ENCODE measurements around the gene TNFRSF19.
"Not testable (repeated sequence)": the region's sequence is repeated elsewhere in the genome, so short reads cannot be mapped to it uniquely, and the experiment has no call there.

Gene TNFRSF19

DNA sequence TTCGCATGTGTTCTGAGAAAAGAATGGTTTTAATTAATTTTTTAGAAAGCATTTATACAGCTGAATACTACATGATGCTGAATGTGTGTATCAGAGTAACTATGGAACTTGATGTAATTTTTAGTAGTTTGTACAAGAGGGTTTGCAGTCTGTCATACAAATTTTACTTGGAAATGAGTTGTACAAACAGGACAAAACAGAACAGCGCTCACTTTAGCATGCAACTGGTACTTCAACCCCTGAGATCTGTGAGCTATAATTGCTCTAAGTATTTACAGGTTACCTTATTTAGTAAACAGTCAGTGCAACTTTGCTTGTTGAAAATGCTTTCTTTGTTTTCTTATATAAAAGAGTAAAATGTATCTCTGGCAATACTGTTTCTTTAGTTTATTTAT lies 706 bp downstream of the TNFRSF19 start:
- DNase-seq (ENCODE audit: low read depth in 2 of 2): no peak

DNA sequence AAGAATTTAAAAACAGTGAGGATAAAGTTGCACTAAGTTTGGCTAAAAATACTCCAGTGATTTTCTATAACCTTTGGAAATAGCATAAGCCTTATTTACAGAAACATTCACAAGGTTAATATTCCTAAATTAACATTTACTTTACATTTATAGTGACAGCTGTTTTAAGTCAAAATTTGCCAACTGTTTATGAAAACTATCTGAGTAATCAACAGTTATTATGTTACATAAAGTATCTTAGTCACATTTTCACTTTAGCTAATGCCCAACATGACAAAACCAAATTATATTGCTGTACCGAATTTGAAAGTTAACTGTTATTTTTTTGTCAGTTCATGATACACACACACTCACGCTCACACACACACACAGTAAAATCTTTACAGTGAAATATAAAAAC lies 1.2 kb downstream of the TNFRSF19 start:
- no peak for DNase-seq (ENCODE audit: low read depth in 2 of 2)

DNA sequence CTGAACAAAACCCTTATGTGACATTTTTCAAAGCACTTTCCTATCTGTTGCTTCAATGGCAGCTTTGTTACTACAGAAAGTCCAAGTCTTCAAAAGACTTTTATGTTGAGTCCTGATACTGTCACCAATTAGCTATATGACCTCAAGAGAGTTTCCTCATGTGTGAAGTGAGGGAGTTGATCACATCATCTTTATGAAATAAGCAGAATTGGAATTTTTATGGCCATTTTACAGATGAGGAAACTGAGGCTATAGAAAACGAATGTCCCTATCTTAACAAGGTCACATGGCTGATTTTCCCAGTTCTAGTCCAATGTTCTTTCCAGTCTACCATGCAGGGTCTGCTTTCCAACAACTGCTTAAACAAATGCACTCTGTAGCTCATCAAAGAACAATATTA lies 2.6 kb downstream of the TNFRSF19 start:
- no peak for DNase-seq (ENCODE audit: low read depth in 2 of 2)

DNA sequence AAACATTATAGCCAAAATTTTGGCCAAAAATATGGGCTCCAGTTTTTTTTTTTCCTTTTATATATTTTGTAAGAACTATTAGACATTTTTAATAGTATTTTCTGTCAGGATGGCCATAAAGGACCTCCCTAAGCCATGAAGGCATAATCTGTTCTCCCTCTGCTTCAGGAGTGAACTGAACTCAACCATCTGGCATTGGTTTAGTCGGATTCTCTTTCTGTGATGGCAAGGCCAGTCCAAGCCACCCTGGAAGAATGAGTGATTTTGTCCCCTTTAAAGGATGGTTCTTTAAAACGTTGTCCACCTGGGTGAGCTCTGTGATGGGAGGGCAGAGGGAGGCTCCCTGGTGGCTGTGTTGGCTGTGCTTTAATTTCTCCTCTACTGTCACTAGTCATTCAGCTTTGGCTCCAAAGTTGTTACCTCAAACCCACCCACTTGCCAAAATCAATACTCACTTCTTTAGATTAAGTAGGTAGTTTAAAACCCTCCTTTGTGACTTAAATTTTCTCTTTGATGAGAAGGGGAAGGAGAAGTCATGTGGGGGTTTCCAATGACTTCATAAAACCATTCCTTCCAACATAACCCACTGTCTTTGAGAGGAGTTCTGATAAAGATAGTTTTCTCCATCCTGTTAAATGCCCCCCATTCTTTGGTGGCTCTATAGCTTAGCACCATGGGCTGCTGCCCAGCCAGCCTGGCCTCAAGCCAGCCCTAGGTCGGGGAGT lies 4.4 kb downstream of the TNFRSF19 start:
- DNase-seq (ENCODE audit: low read depth in 2 of 2): no peak

DNA sequence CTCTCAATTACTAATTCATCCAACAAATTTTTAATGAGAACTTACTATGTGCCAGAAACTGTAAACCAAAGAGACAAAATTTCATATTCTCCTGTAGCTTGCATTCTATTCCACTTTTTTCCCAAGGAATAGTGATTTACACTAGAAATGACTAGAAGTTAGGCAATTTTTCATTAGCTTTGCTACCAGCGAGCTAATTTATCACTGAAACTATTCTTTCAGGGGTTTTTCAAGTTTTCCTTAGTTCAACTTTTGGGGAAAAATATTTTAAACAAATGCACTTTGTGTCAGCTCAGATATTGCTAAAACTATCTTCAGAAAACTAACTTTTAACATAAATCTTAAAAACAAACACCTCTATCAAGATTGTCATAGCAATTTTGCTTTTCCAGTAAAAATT lies 5.4 kb downstream of the TNFRSF19 start:
- no peak for DNase-seq (ENCODE audit: low read depth in 2 of 2)

DNA sequence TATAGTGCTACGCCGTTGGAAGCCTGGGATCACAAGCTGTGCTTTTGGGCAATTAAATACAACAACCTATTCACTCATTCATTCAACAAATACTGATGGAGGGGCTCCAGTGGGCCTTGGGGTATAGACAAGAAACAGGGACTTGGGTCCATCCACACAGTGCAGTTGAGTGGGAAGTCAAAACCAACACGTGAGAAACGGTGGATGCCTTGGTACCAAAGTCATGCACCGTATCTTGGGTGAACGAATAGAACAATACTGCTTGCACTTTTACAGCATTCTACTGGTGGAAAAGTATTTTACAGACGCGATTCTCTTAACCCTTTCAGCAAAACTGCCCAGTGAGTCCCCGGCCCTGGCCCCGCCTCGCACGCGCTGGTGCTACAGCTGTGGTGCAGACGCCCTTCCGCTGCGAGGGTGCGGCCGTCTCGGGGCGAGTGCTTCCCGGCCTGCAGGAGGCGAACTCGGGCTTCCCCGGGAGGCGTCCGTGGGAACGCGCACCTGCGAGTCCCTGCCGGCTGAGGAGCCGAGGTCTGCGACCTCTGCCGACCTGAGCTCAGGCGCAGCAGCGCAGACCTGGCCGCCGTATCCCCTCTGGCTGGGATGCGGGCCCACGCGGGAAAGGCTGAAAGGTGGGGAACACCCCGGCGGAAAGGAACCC lies 8.3 kb downstream of the TNFRSF19 start:
- peak; percentile 27 to 58 for DNase-seq (ENCODE audit: low read depth in 2 of 2)

DNA sequence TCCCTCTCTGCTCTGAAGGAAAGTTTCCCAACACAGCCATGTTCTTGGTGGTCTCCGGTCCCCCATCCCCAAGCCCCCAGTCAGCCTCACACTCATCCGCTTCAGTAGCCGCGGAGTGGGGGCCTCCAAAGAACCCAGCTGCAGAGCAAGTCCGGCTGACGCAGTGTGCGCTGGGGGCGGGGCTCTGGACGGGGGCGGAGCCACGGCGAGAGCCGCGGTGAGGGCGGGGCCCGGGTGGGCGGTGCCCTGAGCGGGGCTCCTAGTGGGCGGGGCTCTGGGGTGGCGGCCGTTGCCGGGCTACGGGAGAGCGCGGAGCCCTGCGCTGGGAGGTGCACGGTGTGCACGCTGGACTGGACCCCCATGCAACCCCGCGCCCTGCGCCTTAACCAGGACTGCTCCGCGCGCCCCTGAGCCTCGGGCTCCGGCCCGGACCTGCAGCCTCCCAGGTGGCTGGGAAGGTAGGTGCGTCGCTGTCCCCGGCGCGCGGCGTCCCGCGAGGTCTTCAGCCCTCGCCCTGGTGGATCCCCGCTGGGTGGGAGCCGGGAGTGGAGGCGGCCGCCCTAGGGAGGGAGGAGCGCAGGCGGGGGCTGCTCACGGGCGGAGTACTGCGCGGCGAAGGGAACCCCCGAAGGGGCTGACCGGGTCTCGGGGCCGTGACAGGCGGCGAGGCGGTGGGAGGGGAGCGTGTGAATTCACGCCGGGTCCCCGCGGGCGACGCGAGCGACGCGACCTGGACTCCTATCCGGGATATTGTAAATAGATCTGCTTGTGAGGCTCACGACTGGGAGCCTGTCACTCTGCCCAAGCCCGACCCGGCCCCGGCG lies 9.1 kb downstream of the TNFRSF19 start:
- DNase-seq (ENCODE audit: low read depth in 2 of 2): peak; percentile 92 to 98

DNA sequence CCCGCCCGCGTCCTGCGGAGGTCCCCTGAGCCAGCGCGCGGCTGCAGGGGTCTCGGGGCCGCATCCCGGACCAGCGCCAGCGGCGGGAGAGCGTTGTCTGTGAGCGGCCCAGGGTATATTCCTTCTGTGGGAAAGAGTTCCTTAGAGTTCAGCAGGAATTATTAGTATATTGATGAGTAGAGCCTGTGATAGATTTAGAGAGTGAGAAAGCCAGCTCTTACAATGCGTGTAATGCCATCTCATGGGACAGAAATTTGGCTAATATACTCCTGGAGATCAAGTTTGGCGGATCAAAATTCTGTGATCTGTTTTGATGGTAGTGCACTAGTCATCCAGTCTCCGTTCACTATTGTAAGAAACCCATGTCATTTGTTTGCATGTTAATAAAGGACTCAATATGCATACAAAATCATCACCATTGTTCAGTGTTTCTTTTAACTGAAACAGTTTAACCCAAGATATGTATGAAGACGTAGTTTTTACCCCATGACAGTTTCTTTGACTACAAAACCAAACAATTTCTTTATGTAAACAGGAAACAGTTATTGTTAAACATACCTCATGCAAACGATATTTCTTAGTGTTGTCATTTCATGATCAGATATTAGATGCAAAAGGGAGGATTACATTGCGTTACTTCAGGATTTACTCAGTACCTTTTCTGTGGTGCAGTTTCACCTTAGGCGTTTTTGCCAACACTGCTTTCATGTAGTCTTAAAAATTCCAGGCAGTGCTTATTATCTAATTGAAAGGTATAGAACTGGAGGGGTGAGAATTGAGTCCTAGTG lies 9.9 kb downstream of the TNFRSF19 start:
- no peak for DNase-seq (ENCODE audit: low read depth in 2 of 2)

DNA sequence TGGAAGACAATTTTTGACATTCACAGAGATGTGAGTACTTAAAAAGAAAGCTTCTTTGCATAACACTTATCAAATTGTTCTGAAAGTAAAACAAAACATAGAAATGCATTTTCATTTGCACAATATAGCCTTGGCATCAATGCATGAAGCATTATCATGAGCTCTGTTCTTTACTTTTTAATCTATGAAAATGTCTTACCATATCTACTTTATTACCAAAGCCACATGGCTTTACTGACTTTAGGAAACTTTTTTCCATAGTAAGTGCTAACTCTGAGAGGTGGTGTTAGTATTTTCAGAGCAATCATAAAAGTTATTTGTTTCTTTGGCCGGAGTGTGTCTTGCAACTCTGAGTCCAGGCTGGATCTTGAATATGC lies 10.5 kb downstream of the TNFRSF19 start:
- no peak for DNase-seq (ENCODE audit: low read depth in 2 of 2)

DNA sequence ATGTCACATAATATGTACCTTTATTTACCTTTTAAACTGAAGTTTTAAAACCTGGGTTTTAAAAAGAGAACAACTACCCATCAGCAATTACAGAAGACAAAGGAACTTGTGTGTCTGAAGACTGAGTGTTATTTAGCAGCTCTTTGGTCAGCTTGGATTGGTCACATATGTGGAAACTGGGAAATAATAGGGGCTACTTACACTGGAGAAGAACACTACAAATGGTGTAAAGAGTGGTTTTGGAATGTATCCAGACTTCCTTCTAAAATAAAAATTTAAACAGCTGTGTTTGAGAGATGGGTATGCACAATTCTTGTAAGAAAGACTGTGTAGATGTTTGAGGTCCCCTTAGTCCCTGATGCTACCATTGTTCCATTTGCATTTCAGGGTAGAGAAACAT lies 13.3 kb downstream of the TNFRSF19 start:
- DNase-seq (ENCODE audit: low read depth in 2 of 2): no peak

DNA sequence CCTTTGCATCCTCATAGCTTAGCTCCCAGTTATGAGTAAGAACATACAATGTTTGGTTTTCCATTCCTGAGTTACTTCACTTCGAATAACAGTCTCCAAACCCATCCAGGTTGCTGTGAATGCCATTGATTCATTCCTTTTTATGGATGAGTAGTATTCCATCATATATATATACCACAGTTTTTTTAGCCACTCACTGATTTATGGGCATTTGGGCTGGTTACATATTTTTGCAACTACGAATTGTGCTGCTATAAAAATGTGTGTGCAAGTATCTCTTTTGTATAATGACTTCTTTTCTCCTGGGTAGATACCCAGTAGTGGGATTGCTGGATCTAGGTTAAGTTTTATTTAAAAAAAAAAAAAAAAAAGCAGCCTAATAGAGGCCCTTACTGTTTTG lies 14.1 kb downstream of the TNFRSF19 start:
- DNase-seq (ENCODE audit: low read depth in 2 of 2): no peak

DNA sequence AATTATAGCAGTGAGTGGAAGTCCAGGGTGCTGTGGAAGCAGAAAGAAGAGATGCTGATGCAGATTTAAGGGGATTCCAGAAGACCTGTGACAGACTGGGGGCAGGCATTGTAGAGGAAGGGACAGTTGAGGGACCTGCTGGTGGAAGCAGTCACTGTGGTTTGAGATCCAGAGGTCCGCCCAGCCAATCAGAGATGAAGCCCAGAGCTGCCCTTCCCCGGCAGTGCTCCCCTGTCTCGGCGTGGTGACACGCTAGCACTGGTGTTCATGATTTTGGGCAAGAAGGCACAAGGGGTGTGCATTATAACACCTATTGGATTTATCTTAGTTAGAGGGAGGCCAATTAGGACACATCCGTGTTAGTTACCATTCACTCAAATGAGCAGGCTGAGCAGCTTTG lies 16.1 kb downstream of the TNFRSF19 start:
- DNase-seq (ENCODE audit: low read depth in 2 of 2): no peak

DNA sequence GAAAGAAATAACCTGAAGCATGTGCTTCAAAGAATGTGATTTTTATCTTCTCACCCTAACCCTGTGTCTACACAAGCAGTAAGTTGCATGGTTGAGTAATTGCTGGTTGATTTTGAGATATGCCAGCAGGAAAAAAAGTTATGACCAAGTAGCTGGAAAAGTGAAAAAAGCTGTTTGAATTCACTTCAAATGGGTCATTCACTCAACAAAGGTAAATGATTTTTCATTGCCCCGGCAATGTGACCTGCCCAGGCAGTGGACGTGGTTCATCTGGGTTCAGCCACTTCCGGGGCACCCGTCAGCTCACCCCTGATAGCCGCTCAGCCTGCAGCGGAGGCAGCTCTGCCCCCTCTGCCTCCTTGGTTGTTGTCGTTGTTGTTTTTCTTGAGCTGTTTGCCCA lies 18.5 kb downstream of the TNFRSF19 start:
- no peak for DNase-seq (ENCODE audit: low read depth in 2 of 2)

DNA sequence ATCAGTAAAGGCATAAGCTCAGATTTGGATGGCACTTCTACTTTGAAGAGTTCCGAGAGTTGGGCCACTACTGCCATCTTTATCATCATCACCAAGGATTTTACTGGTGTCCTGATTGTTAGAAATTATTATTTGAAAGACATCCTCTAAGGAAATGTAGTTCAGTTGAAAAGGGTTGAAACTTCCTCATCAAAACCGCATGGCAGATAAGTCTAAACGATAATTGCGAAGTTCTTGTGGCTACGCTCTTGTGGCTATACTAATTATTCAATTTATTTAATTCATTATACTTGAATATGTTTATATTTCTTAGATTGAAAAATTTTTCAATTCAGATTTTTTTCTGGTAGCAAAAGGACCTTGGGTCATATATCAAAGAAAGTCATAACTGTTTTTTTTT lies 22.4 kb downstream of the TNFRSF19 start:
- no peak for DNase-seq (ENCODE audit: low read depth in 2 of 2)

DNA sequence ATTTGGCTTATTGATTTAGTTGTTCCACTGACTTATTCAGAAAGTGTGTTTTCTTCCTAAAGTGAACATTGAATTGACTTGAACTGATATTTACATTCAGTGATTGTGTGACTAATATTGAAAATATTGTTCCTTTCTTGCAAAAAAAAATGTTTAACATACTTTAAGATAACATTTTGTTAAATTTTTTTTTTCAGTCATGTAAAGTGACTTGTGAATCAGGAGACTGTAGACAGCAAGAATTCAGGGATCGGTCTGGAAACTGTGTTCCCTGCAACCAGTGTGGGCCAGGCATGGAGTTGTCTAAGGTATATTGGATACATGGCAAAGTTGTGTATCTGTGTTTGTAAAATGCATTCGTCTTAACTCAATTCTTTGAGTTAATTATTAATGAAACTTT lies 22.9 kb downstream of the TNFRSF19 start:
- DNase-seq (ENCODE audit: low read depth in 2 of 2): no peak

DNA sequence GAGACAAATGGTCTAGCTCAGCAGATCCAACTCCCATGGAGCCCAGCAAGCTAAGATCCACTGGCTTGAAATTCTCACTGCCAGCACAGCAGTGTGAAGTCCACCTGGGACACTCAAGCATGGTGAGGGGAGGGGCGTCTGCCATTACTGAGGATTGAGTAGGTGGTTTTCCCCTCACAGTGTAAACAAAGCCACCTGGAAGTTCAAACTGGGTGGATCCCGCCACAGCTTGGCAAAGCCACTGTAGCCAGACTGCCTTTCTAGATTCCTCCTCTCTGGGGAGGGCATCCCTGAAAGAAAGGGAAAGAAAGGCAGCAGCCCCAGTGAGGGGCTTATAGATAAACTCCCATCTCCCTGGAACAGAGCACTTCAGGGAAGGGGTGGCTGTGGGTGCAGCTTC lies 24.1 kb downstream of the TNFRSF19 start:
- DNase-seq (ENCODE audit: low read depth in 2 of 2): not testable (repeated sequence)

DNA sequence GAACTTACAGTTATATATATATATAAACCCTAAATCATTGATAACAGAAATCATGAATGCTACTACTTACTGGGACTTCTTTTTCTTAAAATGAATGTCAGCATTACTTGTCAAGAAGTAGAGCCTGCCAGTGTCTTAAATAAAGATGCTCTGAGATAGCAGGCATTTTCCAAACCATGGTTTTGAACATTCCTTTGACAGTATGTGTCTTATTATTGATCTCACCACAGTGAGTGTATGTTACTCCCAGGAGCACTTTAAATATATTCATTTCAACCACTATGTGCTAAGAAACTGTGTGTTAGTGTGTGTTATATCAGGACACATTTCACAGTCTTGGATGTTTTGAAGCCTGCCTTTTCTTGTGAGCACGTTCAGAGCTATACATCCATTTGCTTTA lies 28.2 kb downstream of the TNFRSF19 start:
- DNase-seq (ENCODE audit: low read depth in 2 of 2): no peak

DNA sequence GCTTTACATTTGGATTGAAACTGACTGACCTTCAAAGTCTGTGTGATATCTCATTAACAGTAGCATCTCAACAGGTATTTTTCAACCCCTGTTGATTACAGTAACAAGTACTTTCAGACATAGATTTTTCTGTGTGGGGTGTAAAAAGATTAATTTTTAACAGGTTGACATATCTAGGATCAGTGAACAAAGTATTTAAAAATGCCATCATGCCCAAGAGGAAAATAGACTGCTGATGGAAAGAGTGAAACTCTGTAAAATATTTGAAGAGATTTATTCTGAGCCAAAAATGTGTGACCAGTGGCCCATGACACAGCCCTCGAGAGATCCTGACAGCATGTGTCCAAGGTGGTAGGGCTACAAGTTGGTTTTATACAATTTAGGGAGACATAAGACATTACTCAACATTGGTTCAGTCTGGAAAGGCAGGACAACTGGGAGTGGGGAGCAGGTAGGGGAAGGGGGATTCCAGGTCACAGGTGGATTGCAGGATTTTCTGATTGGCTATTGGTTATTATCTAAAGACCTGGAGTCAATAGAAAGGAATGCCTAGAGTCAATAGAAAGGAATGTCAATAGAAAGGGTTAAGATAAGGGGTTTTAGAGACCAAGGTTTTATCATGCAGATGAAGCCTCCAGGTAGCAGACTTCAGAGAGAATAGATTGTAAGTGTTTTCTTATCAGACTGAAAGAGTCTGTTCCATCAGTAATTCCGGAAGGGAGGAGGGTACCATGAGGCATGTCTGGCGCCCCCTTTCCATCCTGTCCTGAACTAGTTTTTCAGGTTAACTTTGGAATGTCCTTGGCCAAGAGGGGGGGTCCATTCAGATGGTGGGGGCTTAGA lies 29.1 kb downstream of the TNFRSF19 start:
- DNase-seq (ENCODE audit: low read depth in 2 of 2): no peak

DNA sequence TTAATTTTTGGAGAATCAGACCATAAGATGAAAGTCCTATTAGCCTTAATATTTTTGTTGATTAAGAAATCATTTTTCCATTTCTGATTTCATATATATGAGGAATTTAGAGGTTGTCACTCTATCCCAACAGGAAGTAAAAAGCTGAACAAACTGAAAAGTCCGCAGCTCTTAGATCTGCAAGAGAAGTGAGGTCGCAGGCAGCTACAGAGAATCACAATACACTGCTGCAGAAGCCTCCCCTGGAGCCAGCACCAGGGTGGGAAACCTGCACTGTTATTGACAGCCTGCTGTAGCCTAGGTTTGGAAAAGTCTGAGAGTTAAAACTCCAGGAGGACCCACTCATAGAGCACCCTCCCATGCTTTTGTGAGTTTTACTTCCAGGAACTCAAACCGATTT lies 29.9 kb downstream of the TNFRSF19 start:
- no peak for DNase-seq (ENCODE audit: low read depth in 2 of 2)

DNA sequence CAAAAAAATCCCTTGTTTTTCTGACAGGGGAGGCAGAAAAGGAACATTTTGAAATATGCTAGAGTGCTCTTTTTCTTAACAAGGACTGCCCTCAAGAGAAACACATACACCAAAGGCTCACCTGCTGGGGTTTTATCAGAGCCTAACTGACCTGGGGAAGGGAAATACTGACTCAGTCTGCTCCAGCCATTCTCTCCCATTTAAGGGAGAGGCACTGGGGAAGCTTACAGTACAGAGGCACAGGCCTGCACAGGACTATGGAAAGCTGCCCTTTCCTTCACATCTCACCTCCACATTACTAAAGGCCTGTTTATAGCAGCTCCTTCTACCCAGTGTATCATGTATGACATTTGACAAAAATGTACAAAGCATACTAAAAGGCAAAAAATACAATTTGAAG lies 30.3 kb downstream of the TNFRSF19 start:
- DNase-seq (ENCODE audit: low read depth in 2 of 2): no peak

DNA sequence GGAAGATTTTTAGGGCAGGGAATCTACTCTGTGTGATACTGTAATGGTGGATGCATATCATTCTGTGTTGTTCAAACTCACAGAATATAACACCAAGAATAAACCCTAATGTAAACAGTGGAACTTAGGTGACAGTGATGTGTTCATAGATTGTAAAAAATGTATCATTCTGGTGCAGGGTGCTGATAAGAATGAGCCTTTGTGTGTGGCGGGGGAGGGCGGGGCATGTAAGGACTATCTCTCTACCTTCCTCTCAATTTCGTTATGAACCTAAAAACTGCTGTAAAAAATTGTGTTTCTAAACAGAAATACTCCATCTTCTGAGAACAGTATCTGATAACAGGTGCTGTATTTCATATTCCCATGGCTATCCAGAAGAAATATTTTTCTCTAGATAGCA lies 35.6 kb downstream of the TNFRSF19 start:
- DNase-seq (ENCODE audit: low read depth in 2 of 2): no peak

Measured in stimulated activated CD4-positive, alpha-beta T cell treated with anti-CD3 and anti-CD28 coated beads, Interleukin-1b, Interleukin-23, amount 100 ng/mL, for 4 hours (primary cell).